ENCODE results near the gene RPGRIP1.

- TF ChIP-seq CTCF (IDR thresholded peaks at IDR 0.05) (no peak), POLR2A (IDR thresholded peaks at IDR 0.05) (no peak)
Observed at GRCh38 chr14:21241218-21241819, 38.6 kb upstream of the RPGRIP1 start.
